Activated CD4-positive, alpha-beta T cell treated with anti-CD3 and anti-CD28 coated beads, Interleukin-2, Interleukin-6, amounts not matched to agents 100 ng/mL and 50 ng/mL, durations not matched to agents 16 hours and 8 hours (primary cell): ENCODE measurements around the gene SPDYE4.
A peak's percentile ranks its signal among the peaks of the same experiment; 100 is the strongest.

Source experiments
- DNase-seq: peaks from one replicate; pipeline ENCODE4 v3.0.0-alpha.2; 2020

Gene SPDYE4

GRCh38 chr17:8782176-8782575 lies 23.8 kb upstream of the SPDYE4 start:
- DNase-seq = no peak

GRCh38 chr17:8781776-8782175 lies 23.4 kb upstream of the SPDYE4 start:
- DNase-seq = no peak

- no peak for DNase-seq
Measured at GRCh38 chr17:8776881-8777280, 18.5 kb upstream of the SPDYE4 start.

GRCh38 chr17:8776248-8776647 lies 17.9 kb upstream of the SPDYE4 start:
- no peak for DNase-seq

- no peak for DNase-seq
Measured at GRCh38 chr17:8766731-8767130, 8.4 kb upstream of the SPDYE4 start.

GRCh38 chr17:8762012-8762411 lies 3.7 kb upstream of the SPDYE4 start:
- DNase-seq = no peak

- DNase-seq = no peak
Measured at GRCh38 chr17:8757189-8757588, 1.2 kb downstream of the SPDYE4 start.

GRCh38 chr17:8755590-8756255 lies 2.6 kb downstream of the SPDYE4 start:
- DNase-seq = no peak

GRCh38 chr17:8754890-8755289 lies 3.5 kb downstream of the SPDYE4 start:
- no peak for DNase-seq

GRCh38 chr17:8753976-8754440 lies 4.3 kb downstream of the SPDYE4 start:
- peak; percentile 17 for DNase-seq

GRCh38 chr17:8753136-8753975 lies 5.0 kb downstream of the SPDYE4 start:
- no peak for DNase-seq

GRCh38 chr17:8749616-8750015 lies 8.7 kb downstream of the SPDYE4 start:
- no peak for DNase-seq

GRCh38 chr17:8747742-8748141 lies 10.6 kb downstream of the SPDYE4 start:
- DNase-seq = no peak

- peak; percentile 4 for DNase-seq
Measured at GRCh38 chr17:8746501-8747236, 11.7 kb downstream of the SPDYE4 start.

GRCh38 chr17:8745586-8746500 lies 12.5 kb downstream of the SPDYE4 start:
- DNase-seq = peak; percentile 83

GRCh38 chr17:8744086-8744785 lies 14.1 kb downstream of the SPDYE4 start:
- no peak for DNase-seq

GRCh38 chr17:8742819-8743218 lies 15.5 kb downstream of the SPDYE4 start:
- no peak for DNase-seq

GRCh38 chr17:8742274-8742673 lies 16.1 kb downstream of the SPDYE4 start:
- no peak for DNase-seq

GRCh38 chr17:8741771-8742170 lies 16.6 kb downstream of the SPDYE4 start:
- no peak for DNase-seq

- no peak for DNase-seq
Measured at GRCh38 chr17:8741366-8741765, 17.0 kb downstream of the SPDYE4 start.

- DNase-seq = peak; percentile 17
Measured at GRCh38 chr17:8740486-8740885, 17.9 kb downstream of the SPDYE4 start.

- no peak for DNase-seq
Measured at GRCh38 chr17:8739097-8739496, 19.2 kb downstream of the SPDYE4 start.
